NAMALWA (cell line): ENCODE measurements around the gene KRT85.
A peak's percentile ranks its signal among the peaks of the same experiment; 100 is the strongest.

Source experiments
- DNase-seq: peaks from one replicate; pipeline ENCODE4 v3.0.0-alpha.2; 2015; ENCODE audit warnings: low spot score

The KRT85 gene

DNA sequence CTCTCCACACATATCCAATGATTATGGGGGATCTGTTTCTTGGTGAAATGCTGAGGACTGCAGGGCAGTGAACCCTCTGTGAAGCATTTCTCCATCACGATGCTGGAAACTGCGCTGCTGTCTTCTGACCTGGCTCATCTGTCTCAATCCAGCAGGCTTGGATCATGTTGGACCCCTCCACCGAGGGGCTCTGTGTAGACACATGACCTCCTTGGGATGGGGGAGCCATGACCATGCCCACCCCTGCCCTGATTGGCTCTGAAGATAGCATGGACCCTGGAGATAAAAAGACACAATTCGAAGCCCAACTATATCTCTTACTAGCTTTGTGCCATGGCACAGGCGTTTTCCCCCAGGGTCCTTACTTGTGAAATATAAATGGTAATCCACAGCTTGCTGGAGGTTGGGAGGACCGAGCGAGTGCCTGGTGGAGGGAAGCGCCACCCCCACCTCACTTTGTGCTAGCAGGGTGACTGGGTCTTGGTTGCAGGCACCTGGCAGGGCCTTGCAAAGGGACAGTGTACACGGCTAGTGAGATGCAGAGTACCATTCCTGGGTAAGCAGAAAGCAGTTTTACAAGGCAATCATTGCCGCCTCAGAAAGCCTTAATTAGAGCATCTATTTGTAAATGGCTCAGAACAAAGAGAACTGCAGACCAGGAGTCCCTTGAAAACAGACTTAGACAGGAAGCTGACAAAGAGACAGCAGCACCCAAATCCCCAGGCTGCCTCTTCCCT lies 43.7 kb downstream of the KRT85 start:
- DNase-seq: no peak

DNA sequence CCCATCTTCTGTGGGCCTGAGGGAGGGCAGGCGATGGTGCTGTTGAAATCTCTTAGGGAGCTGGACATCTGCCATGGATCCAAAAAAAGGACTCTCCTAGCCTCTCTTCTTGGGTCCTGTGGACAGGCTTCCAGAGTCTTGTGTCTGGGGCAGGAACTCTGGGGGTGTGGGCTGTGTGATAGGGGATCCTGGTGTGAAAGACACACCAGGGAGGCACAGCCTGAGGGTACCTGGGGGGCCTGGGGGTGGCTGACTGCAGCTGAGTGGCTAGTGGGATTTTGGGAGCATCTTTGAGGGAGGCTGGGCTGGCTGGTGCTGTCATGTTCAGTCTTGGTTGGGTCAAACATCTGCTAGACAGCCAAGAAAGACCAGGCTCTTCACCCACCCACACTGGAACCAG lies 44.3 kb downstream of the KRT85 start:
- no peak for DNase-seq

DNA sequence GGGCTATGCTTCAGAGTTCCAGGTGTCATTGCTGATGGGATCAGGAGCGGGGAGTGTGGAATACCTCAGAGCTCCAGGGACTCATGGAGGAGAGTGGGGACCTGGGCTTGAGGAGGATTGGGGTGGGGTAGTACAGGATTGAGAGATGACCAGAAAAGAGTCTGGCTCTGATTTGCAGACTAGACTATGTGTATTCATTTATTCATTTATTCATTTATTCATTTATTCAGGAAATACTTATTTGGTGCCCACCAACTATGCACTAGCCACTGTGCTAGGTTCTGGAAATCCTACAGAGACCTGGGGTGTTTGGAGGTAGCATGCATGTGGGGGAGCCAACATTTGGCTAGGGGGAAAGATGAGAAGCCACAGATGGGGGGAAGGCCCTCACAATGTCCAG lies 45.2 kb downstream of the KRT85 start:
- no peak for DNase-seq

DNA sequence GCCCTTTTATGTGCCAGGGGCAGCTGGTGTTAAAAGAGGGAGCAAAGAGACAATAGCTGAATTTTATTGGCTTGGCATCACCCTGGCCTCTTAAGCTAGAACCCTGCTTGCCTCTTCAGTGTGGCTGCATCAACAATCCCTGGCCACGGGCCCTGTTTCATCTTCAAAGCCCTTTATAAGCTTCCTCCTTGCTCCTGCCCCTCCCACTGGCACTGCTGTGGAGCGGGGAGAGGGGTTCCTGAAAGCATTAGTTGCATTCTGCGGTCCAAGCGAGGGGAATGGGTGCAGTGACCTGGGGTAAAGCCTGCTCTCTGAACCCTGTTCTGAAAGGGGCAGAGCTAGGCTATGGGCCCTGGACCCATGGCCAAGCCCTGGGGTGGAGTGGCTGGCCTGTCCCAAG lies 45.9 kb downstream of the KRT85 start:
- DNase-seq: no peak

DNA sequence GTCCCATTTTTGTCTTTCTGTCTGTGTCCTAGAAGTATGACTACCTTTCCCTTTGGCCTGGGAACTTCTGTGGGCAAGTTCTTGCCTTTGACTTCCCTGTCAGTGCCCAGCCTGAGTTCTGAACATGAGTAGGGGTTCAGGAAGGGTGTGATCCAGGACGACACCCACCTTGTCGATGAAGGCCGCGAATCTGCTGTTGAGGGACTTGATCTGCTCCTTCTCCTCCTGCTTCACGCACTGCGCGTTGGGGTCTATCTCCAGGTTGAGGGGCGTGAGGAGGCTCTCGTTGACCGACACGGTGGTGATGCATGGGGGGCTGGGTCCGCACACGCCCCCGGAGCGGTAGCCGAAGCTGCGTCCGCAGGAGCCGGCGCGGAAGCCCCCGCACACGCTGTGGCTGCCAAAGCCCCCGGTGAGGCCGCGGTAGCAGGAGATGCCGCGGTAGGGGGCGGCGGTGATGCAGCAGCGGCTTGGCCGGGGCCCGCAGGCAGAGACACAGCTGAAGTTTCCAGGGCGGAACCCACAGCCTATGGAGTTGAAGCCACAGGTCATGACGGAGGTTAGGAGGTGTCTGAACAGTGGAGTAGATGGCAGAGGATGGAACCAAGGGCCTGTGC lies 46.4 kb downstream of the KRT85 start, which contains the start of gene KRT83:
KRT83 (minus strand) TSS at position 615 of the 617 bp plus-strand sequence; CDS start at position 552, 63 bp downstream.
- DNase-seq: no peak

DNA sequence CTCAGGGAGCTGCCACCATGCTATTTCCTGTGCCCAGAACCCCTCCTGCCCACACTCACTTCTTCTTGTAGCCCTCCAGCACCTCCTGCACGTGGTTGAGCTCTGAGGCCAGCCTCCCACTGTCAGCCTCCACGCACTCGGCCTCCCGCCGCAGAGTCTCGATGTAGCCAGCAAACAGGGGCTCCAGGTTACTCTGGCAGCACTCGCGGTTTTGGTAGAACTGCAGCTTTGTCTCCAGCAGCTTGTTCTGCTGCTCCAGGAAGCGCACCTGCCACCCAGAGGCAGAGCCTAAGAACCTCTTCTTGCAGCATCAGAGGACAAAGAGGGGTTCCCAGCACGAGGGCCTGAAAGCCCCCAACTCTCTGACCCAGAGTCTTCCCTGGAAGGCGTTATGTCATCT lies 48.2 kb downstream of the KRT85 start:
- peak; percentile 14 for DNase-seq

DNA sequence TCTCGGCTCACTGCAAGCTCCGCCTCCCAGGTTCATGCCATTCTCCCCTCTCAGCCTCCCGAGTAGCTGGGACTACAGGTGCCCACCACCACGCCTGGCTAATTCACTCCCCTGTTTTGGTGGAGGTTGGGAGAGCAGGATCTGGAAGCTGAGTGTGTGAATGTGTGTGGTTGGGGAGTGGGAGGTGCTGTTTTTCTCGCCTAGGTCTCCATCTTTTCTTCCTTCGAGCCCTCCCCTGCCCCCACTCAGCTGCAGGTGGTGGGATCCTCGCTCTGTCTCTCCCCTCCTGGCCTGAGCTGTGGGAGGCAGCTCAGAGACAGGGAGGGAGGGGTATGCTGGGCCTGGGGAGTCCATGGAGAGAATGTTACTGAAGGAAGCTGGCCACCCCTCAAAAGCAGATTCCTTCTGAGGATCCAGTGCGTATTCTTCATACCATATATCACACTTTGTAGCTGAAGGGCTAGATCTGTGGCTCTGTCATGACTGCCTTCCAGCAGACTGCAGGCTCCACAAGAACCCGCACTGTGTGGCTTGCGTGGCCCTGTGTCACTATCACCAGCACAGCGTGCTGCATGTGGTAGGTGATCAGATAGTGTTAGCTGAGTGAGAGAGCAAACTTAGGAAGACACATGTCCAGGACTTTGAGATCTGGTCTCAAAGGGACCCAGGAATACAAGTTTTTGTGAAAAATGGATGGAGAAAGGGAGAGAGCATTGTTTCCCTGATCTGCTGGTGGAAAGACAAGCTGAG lies 48.9 kb downstream of the KRT85 start:
- DNase-seq: no peak

DNA sequence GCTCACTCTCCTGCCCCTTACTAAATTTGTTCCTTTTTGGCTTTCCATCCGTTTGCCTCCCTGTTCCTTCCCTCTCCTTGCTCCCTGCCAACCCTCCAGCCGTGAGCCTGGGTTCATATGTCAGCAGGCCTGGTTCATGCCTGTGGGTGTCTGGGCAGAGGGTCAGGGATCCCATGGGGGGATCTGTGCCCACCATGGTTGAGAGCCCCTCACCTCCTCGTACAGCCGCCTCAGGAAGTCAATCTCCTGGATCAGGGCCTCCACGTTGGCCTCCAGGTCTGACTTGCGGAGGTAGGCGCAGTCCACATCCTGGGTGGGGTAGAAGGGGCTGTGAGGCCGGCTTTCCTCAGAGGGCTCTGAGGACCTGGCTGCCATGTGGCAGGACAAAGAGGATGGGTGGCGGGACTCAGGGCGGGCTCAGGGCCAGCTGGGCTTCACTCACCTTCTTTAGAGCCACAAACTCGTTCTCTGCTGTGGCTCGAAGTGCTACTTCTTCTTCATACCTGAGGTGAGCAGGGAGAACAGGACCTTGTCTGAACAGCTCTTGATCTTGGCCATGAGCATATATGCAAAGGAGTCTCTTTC lies 49.7 kb downstream of the KRT85 start:
- no peak for DNase-seq

DNA sequence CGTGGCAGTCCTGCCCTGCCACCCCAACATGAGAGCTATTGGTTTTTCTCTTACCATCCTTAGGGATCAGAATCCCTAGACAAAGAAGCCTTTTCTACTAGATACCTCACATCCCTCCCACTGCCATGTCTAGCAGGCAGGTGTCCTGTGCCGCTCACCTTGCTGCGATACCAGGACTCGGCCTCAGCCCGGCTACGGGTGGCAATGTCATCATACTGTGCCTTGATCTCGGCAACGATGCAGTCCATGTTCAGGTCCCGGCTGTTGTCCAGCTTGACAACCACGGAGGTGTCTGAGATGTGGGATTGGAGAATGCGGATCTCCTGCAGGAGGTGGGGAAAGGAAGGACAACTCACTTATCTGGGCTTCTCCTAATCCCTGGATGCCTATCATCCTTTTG lies 50.6 kb downstream of the KRT85 start:
- no peak for DNase-seq

DNA sequence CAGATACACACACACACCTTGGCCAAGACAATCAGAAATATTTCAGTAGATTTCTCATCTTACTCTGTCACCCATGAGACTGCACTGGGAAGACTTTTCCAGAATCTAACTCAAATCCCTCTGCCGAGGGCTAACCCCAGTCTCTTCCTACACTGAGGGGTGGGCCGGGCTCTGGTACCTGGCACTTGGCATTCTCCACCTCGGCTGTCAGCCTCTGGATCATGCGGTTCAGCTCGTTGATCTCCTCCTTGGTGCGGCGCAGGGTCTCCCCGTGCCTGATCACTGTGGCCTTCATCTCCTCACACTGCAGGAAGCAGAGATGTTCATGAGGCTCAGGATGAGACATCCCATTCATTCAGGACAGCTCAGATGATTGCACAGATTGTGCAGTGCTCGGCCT lies 51.0 kb downstream of the KRT85 start:
- DNase-seq: no peak

DNA sequence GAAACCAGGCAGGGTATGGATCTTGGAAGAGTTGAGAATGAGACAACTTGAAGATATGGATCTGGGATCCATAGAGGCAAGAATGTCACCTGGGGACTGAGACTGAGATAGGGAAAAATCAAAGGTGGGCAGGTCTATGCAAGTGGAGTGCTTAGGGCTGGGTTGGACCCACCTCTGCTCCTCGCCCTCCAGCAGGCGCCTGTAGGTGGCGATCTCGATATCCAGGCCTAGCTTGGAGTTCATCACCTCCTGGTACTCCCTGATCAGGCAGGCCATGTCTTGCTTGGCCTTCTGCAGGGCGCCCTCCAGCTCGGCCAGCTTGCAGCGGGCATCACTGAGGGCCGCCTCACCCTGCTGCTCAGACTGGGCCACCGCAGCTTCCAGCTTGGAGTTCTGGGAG lies 51.6 kb downstream of the KRT85 start:
- peak; percentile 59 for DNase-seq

DNA sequence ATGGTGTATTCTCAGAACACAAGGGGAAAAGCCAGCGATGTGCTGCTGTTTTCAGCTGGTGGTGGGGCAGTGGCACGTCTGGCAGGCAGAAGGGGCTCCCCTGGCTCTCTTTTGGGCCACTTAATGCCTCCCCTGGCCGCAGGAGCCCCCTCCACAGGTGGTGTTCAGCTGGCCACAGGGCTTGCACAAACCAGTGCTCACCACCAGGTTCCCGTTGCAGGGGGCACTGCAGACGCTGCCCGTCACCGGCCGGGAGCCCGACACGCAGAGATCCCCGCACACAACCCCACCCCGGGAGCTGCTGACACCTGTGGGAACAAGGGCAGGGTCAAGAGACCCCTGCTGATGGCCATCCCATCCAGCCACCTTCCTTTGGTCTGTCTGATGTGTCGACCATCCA lies 52.8 kb downstream of the KRT85 start:
- DNase-seq: no peak

DNA sequence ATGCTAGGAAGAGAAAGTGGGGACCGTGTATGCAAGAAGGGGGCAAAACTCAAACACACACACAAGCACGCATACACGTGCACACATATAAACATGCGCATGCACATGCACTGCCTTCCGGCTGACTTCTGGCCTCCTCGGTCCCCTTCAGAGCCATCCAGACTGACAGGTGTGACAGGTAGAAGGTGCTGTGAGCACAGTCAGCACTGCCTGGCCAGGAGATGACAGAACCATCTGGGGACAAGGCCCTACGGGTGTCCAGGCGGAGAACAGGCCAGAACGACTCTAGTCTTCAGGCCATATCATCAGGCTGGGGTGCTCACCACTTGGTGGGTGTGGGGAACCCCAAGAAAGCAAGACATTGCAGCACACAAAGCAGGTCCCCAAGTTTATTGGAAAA lies 53.4 kb downstream of the KRT85 start:
- no peak for DNase-seq

DNA sequence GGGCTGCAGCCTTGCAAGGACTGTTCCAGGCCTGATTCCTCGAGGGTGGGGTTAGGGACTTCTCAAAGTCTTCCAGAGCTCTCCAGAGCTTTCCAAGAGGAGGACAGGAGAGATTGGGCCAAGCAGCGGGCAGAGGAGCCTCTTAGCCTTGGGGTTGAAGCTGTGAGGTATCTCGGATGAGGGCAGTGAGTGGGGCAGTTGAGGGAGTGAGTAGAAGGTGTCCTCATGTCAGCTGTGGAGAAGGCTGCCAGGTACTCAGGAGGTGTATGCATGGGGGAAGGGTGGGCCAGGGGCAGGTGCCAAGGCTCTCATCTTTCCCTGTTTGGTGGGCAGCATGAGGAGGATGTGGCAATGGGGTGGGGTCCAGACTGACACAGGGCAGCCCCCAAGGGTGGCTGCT lies 53.8 kb downstream of the KRT85 start:
- no peak for DNase-seq

DNA sequence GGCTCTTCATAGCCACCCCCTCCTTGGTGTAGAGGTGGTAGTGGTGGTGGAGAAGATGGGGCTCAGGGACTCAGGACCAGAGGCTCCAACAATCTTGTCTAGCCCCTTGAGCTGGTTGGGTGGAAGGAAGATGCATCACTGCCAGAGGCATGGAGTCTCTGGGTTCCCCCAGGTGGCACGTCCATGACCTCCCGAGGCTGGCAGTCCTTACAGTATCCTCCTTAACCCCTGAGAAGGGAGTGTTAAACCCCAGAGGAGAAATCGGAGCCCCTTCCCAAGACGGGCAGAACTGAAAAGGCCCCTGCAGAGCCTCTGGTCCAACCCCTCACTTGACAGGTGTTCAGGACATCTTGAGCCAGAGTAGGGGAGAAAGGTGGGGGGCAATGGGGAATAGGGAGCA lies 55.2 kb downstream of the KRT85 start:
- DNase-seq: no peak

DNA sequence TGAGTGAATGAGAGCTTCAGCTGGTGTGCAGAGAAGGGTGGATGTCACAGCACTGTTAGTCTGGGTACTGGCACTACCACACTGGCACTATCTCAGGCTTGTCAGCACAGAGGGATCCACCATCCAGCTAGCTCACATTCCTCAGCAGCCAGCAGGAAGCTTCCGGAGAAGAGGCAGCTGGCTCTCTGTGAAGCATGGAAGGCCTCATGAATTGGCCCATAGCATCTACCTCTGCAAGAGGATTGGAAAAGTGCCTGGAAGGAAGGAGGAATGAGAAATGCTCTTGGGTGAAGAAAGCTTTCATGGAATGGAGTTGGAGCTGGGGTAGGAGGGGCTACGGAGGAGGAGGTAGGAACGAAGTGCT lies 56.0 kb downstream of the KRT85 start:
- no peak for DNase-seq

DNA sequence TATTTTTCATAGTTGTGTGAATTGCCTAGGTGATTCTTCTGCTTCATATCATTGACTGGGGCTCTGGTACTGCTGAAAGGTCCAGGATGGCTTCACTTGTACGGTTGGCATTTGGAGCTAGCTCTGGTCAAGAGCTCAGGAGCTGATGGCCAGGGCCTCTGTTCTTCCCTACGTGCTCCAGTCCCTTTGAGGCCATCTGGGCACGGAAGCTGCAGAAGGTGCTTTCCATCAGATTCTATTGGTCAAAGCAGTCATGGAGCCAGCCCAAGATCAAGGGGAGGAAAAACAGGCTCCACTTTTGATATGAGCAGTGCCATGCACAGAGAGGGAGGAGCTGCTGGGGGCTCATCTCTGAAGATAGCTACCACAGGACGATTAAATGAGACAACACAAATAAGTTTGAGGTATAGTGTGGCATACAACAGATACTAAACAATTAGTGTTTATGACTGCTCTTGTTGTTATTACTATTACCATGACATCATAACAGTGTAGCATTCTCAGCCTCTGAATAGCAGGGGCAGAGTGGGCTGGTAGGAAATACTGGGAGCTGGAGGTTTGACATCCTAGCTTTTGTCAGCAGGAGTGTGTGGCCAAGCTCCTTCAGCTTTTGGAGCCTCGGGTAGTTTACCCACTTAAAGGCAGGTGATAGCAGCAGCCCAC lies 56.5 kb downstream of the KRT85 start:
- DNase-seq: no peak
